Right lobe of liver (tissue), 4 donors: ENCODE data around the gene FAM234B.

Experiments used
- POLR2A ChIP-seq: fragments of 450-650 bp; IDR thresholded peaks from one replicate; pipeline ENCODE4 v1.6.1; 2017; ENCODE audit warnings: antibody characterized with exemption, mild to moderate bottlenecking
- TF ChIP-seq, protein P1 (sequence below), 4 donors: fragments of 200-600 bp in 3 of 4; fragments of 450-650 bp in 1 of 4; IDR thresholded peaks; one replicate each; pipeline versions ENCODE4 v1.5.1 to v1.8.0; 2016 to 2022; ENCODE audit warnings: antibody characterized with exemption in 4 of 4, mild to moderate bottlenecking in 2 of 4
- donor health status: DM: no; HTN: no; CAD: no.
- donor health status: DM: no; HTN: no; CAD: no.
- donor health status: DM: no; HTN: yes; CAD: no.

- TF ChIP-seq, protein P1, sequence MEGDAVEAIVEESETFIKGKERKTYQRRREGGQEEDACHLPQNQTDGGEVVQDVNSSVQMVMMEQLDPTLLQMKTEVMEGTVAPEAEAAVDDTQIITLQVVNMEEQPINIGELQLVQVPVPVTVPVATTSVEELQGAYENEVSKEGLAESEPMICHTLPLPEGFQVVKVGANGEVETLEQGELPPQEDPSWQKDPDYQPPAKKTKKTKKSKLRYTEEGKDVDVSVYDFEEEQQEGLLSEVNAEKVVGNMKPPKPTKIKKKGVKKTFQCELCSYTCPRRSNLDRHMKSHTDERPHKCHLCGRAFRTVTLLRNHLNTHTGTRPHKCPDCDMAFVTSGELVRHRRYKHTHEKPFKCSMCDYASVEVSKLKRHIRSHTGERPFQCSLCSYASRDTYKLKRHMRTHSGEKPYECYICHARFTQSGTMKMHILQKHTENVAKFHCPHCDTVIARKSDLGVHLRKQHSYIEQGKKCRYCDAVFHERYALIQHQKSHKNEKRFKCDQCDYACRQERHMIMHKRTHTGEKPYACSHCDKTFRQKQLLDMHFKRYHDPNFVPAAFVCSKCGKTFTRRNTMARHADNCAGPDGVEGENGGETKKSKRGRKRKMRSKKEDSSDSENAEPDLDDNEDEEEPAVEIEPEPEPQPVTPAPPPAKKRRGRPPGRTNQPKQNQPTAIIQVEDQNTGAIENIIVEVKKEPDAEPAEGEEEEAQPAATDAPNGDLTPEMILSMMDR (IDR thresholded peaks at IDR 0.05) = no peak
- no peak for TF ChIP-seq POLR2A
Observed at GRCh38 chr12:12997734-12998133, 46.4 kb upstream of the FAM234B start.
